Fibroblast of the aortic adventitia (primary cell): ENCODE measurements around the gene MAP3K4. TPM values are rescaled to one million over a fixed set of nuclear protein-coding genes. Genes with fewer than 3 reads are reported as not detected.
A peak's percentile ranks its signal among the peaks of the same experiment; 100 is the strongest.

Source experiments
- DNase-seq: peaks from one replicate; pipeline ENCODE4 v3.0.0-alpha.2; 2010; ENCODE audit warnings: low read depth
- H3K4me3 ChIP-seq: 2 replicates; pipeline ENCODE4 v1.5.1; 2011; ENCODE audit warnings: low read depth, mild to moderate bottlenecking, control low read depth, low read length, moderate library complexity
- CTCF ChIP-seq: IDR thresholded peaks from 2 replicates; pipeline ENCODE4 v1.5.1; 2011; ENCODE audit warnings: mild to moderate bottlenecking, low read length, control low read depth, inconsistent platforms; ENCODE audit not compliant: insufficient read depth
- total RNA-seq: library from RNA; depleted of rRNA; stranded (reverse); fragments of >200 nt; gene quantifications from 2 replicates; pipeline ENCODE4 v1.2.3, GENCODE V29; 2012; ENCODE audit warnings: low replicate concordance

MAP3K4 gene
- total RNA-seq, 1 donor, result 25.0 TPM

GRCh38 chr6:161021543-161021942 is 30.0 kb downstream of the MAP3K4 start:
- no peak for DNase-seq
- TF ChIP-seq CTCF, result no peak
- H3K4me3 ChIP-seq, result no peak overlapping the region

DNA sequence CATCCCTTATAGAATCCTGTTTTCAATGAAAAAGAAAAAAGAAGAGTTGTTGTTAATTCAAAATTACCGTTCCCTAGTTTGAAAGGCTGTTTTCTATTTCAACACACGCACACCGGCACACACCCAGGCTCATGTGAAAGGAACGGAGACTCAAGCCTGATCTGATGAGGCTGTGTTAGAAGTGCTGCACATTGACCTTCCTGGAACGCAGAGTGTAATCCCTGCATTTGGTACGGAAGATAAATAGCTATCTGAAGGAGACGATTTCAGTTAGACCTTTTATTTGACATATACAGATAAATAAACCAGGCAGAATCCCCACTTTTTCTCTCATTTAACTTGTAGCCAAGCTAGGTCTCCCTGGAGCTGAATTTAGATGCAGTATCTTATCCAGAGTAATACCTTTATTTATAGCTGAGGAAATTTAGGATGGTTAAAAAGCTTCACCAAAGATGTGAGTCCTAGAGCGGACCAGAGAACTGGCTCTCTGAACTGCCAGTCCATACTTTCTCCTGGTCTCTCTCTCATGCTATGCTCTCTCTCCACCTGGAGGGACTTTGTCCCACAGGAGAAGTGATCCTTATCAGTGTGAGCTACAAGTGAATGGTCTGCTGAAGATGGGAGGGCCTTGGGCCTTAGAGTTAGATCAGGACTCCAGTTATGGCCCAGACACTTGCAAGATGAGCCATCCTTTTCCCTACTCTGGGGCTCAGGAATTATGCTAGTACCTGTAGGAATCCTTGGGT is 30.6 kb downstream of the MAP3K4 start:
- H3K4me3 ChIP-seq, result no peak overlapping the region
- no peak for DNase-seq
- TF ChIP-seq CTCF, result no peak

- no peak overlapping the region for H3K4me3 ChIP-seq
- TF ChIP-seq CTCF, result no peak
- no peak for DNase-seq
Measured at GRCh38 chr6:161023316-161023715, 31.7 kb downstream of the MAP3K4 start.

- TF ChIP-seq CTCF, result no peak
- no peak for DNase-seq
- H3K4me3 ChIP-seq, result no peak overlapping the region
Measured at GRCh38 chr6:161024364-161024920, 32.9 kb downstream of the MAP3K4 start.

- DNase-seq, result peak; percentile 30
- H3K4me3 ChIP-seq, result no peak overlapping the region
Measured at GRCh38 chr6:161027385-161027784, 35.8 kb downstream of the MAP3K4 start.

GRCh38 chr6:161029195-161029809 is 37.7 kb downstream of the MAP3K4 start:
- H3K4me3 ChIP-seq, result no peak overlapping the region
- no peak for TF ChIP-seq CTCF

More at GRCh38 chr6:161027385-161027784, 35.8 kb downstream of the MAP3K4 start:
- no peak for TF ChIP-seq CTCF

More at GRCh38 chr6:161029195-161029809, 37.7 kb downstream of the MAP3K4 start:
- peak; percentile 65 for DNase-seq
